Progenitor cell of endocrine pancreas (in vitro differentiated cells): ENCODE results near the gene SHISA2. TPM values are rescaled to one million over a fixed set of nuclear protein-coding genes. Genes with fewer than 3 reads are reported as not detected.

Experiments
- DNase-seq: peaks from one replicate; pipeline ENCODE4 v3.0.0; 2021; ENCODE audit warnings: low spot score; ENCODE audit not compliant: unreplicated experiment
- H3K27ac Mint-ChIP-seq: 2 replicates; pipeline ENCODE4 v1.8.0; 2021; ENCODE audit warnings: mild to moderate bottlenecking, moderate library complexity, mixed read lengths
- H3K27me3 Mint-ChIP-seq: 2 replicates; pipeline ENCODE4 v1.8.0; 2021; ENCODE audit warnings: mixed read lengths
- H3K36me3 Mint-ChIP-seq: 2 replicates; pipeline ENCODE4 v1.8.0; 2022; ENCODE audit warnings: mixed read lengths; ENCODE audit not compliant: insufficient read depth
- H3K4me1 Mint-ChIP-seq: 2 replicates; pipeline ENCODE4 v1.8.0; 2021; ENCODE audit warnings: low read depth, mixed read lengths
- H3K4me3 Mint-ChIP-seq: 2 replicates; pipeline ENCODE4 v1.8.0; 2021; ENCODE audit warnings: low read depth, mild to moderate bottlenecking, moderate library complexity, mixed read lengths
- H3K9me3 Mint-ChIP-seq: 2 replicates; pipeline ENCODE4 v1.8.0; 2021; ENCODE audit warnings: low read depth, mixed read lengths
- CTCF ChIP-seq: fragments of 200-600 bp; sonication (generic); IDR thresholded peaks from one replicate; pipeline ENCODE4 v1.5.0; 2021; ENCODE audit warnings: antibody characterized with exemption, mild to moderate bottlenecking; ENCODE audit not compliant: unreplicated experiment
- total RNA-seq: library from RNA; stranded (reverse); gene quantifications from 2 replicates; pipeline ENCODE4 v1.2.1, GENCODE V29; 2021

Gene SHISA2
- total RNA-seq, 1 donor from 2014 or later = 15.2 TPM

DNA sequence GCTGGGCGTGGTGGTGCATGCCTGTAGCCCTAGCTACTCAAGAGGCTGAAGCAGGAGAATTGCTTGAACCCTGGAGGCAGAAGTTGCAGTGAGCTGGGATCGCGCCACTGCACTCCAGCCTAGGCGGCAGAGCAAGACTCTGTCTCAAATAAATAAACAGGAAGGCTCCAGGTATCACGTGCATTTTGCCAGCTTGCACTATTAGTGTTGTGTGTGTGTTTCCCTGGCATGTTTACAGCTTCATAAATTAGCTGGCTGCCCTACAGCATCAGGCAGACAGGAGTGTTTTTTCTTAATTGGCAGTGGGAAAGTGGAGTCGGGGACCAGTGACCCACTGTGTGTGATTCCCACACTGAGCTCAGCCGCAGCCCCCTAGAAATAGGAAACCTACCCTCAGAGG is 32.6 kb downstream of the SHISA2 start:
- Mint-ChIP-seq H3K4me3 (no peak overlapping the region), H3K27me3 (peaks cover 28% of the 10 kb centered on the region), H3K27ac (no peak overlapping the region), H3K9me3 (peaks cover 2% of the 10 kb centered on the region), H3K4me1 (peaks cover 44% of the 10 kb centered on the region), H3K36me3 (no peaks in the 10 kb centered on the region)
- DNase-seq = no peak
- TF ChIP-seq CTCF = no peak

DNA sequence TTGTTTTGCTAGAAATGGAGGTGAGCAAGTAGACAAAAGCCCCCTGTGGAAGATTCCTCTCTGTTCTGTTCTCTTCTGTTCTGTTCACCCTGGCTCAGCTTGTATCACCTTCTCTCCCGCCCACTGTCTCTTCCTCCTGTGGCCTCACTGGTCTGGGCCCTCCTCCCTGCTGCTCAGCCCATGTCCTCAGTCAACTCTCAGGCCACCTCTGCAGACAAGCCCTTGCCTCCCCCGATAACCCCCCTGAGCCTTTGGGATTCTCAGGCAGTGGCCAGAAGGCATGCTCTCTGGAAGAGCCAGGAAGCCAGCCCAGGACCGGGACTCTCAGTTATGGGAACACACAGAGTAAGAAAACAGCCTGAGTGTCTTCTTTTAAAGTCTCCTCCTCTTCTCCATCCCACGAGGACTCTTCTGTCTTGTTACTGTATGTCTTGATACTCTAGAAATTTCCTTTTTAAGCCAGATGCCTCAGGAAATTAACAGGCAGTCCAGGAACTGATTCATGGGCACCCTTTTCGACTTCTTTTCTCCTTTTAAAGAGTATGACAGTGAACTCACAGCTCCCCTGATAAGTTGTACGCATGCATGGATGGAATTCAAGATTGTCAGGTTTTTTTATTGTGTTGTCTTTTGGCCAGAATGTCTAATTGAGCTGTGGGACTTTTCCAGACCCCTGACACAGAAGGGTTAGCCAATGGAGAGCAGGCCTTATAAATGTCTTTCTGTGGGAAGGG is 33.7 kb downstream of the SHISA2 start:
- no peak for TF ChIP-seq CTCF
- no peak for DNase-seq
- Mint-ChIP-seq H3K27me3 (peaks cover 28% of the 10 kb centered on the region), H3K9me3 (peaks cover 5% of the 10 kb centered on the region), H3K27ac (no peak overlapping the region), H3K36me3 (no peaks in the 10 kb centered on the region), H3K4me3 (no peak overlapping the region), H3K4me1 (peaks cover 34% of the 10 kb centered on the region)

- no peak overlapping the region for H3K4me3 Mint-ChIP-seq
- H3K27me3 Mint-ChIP-seq = peaks cover 28% of the 10 kb centered on the region
- no peak for TF ChIP-seq CTCF
- DNase-seq = no peak
- H3K4me1 Mint-ChIP-seq = peaks cover 27% of the 10 kb centered on the region
- H3K27ac Mint-ChIP-seq = no peak overlapping the region
- no peaks in the 10 kb centered on the region for H3K36me3 Mint-ChIP-seq
- peaks cover 5% of the 10 kb centered on the region for H3K9me3 Mint-ChIP-seq
Observed at GRCh38 chr13:26017196-26017921, 34.5 kb downstream of the SHISA2 start.

- H3K27me3 Mint-ChIP-seq = peaks cover 23% of the 10 kb centered on the region
- H3K9me3 Mint-ChIP-seq = peaks cover 5% of the 10 kb centered on the region
Observed at GRCh38 chr13:26016189-26016588, 35.6 kb downstream of the SHISA2 start.

More at GRCh38 chr13:26016189-26016588, 35.6 kb downstream of the SHISA2 start:
- Mint-ChIP-seq H3K4me1 (peaks cover 16% of the 10 kb centered on the region), H3K36me3 (no peaks in the 10 kb centered on the region), H3K4me3 (no peak overlapping the region), H3K27ac (no peak overlapping the region)
- no peak for DNase-seq
- no peak for TF ChIP-seq CTCF
